Stimulated activated CD8-positive, alpha-beta memory T cell treated with anti-CD3 and anti-CD28 coated beads, Interleukin-15, amount 100 ng/mL, for 4 hours (primary cell): ENCODE measurements around the gene CELF2.
"Not testable (repeated sequence)": the region's sequence is repeated elsewhere in the genome, so short reads cannot be mapped to it uniquely, and the experiment has no call there.

Experiments used
- DNase-seq, 2 donors: peaks; one replicate each; pipeline ENCODE4 v3.0.0-alpha.2; 2020; ENCODE audit warnings: low read depth in 2 of 2

The CELF2 gene

GRCh38 chr10:11345224-11346054 lies 327.8 kb downstream of the CELF2 start:
- DNase-seq = no peak

GRCh38 chr10:11347580-11347979 lies 329.9 kb downstream of the CELF2 start:
- DNase-seq = not testable (repeated sequence)

- DNase-seq = no peak
These were observed 334.1 kb downstream of the CELF2 start for GRCh38 chr10:11351801-11352200.

- DNase-seq = no peak
These were observed 335.6 kb downstream of the CELF2 start for GRCh38 chr10:11353006-11353896.

GRCh38 chr10:11354823-11355222 lies 337.2 kb downstream of the CELF2 start:
- no peak for DNase-seq

GRCh38 chr10:11355592-11355991 lies 337.9 kb downstream of the CELF2 start:
- no peak for DNase-seq

GRCh38 chr10:11357439-11357838 lies 339.8 kb downstream of the CELF2 start:
- DNase-seq = no peak

GRCh38 chr10:11358011-11358410 lies 340.3 kb downstream of the CELF2 start:
- DNase-seq = no peak

GRCh38 chr10:11358923-11359575 lies 341.4 kb downstream of the CELF2 start:
- DNase-seq = no peak

GRCh38 chr10:11359869-11360268 lies 342.2 kb downstream of the CELF2 start:
- no peak for DNase-seq

- no peak for DNase-seq
These were observed 345.8 kb downstream of the CELF2 start for GRCh38 chr10:11363497-11363896.

GRCh38 chr10:11364241-11364640 lies 346.6 kb downstream of the CELF2 start:
- DNase-seq = no peak

- not testable (repeated sequence) for DNase-seq
These were observed 349.2 kb downstream of the CELF2 start for GRCh38 chr10:11366889-11367288.

GRCh38 chr10:11367505-11367904 lies 349.8 kb downstream of the CELF2 start:
- no peak for DNase-seq

- DNase-seq = no peak
These were observed 356.1 kb downstream of the CELF2 start for GRCh38 chr10:11373717-11374171.

GRCh38 chr10:11377267-11377666 lies 359.6 kb downstream of the CELF2 start:
- DNase-seq = no peak

- no peak for DNase-seq
These were observed 361.2 kb downstream of the CELF2 start for GRCh38 chr10:11378835-11379234.

GRCh38 chr10:11379771-11380170 lies 362.1 kb downstream of the CELF2 start:
- no peak for DNase-seq

GRCh38 chr10:11381023-11381422 lies 363.4 kb downstream of the CELF2 start:
- DNase-seq = no peak

- no peak for DNase-seq
These were observed 363.8 kb downstream of the CELF2 start for GRCh38 chr10:11381511-11381910.

GRCh38 chr10:11382187-11382586 lies 364.5 kb downstream of the CELF2 start:
- DNase-seq = no peak

- no peak for DNase-seq
These were observed 368.4 kb downstream of the CELF2 start for GRCh38 chr10:11386044-11386443.
